ENCODE measurements around the gene SCRT2. TPM values are rescaled to one million over a fixed set of nuclear protein-coding genes. Genes with fewer than 3 reads are reported as not detected.

The SCRT2 gene
- total RNA-seq, 4 donors from 2014 or later: not detected

GRCh38 chr20:617934-618690 lies 57.5 kb downstream of the SCRT2 start:
- Histone ChIP-seq H3K9me3 (no peaks in the 10 kb centered on the region), H3K27me3 (peaks cover 78% of the 10 kb centered on the region), H3K4me3 (no peak overlapping the region), H3K4me1 (no peaks in the 10 kb centered on the region), H3K36me3 (no peaks in the 10 kb centered on the region), H3K27ac (no peak overlapping the region)
- DNase-seq (ENCODE audit: low spot score in 2 of 2): no peak
- WGBS: 80% methylated on average over 4 of the region's 4 CpGs
- TF ChIP-seq POLR2AphosphoS5 (IDR thresholded peaks at IDR 0.05) (no peak), CTCF (IDR thresholded peaks at IDR 0.05) (no peak), EP300 (IDR thresholded peaks at IDR 0.05) (no peak), POLR2A (IDR thresholded peaks at IDR 0.05) (no peak)

GRCh38 chr20:615514-615913 lies 60.1 kb downstream of the SCRT2 start:
- TF ChIP-seq CTCF (IDR thresholded peaks at IDR 0.05): no peak
- no peak for TF ChIP-seq POLR2A (IDR thresholded peaks at IDR 0.05)
- TF ChIP-seq POLR2AphosphoS5 (IDR thresholded peaks at IDR 0.05): no peak
- no peak for TF ChIP-seq EP300 (IDR thresholded peaks at IDR 0.05)
- Histone ChIP-seq H3K4me3 (no peak overlapping the region), H3K27me3 (peaks cover 80% of the 10 kb centered on the region), H3K27ac (no peak overlapping the region), H3K9me3 (no peaks in the 10 kb centered on the region), H3K36me3 (no peaks in the 10 kb centered on the region), H3K4me1 (peaks cover 12% of the 10 kb centered on the region)
- 78% methylated on average over 4 of the region's 4 CpGs for WGBS
- DNase-seq (ENCODE audit: low spot score in 2 of 2): no peak

GRCh38 chr20:611843-612185 lies 63.8 kb downstream of the SCRT2 start:
- 32% methylated on average over 7 of the region's 8 CpGs for WGBS
- Histone ChIP-seq H3K4me3 (no peak overlapping the region), H3K27me3 (peaks cover 78% of the 10 kb centered on the region), H3K36me3 (no peaks in the 10 kb centered on the region), H3K4me1 (peaks cover 21% of the 10 kb centered on the region), H3K27ac (no peak overlapping the region), H3K9me3 (no peaks in the 10 kb centered on the region)
- TF ChIP-seq POLR2AphosphoS5 (IDR thresholded peaks at IDR 0.05) (no peak), EP300 (IDR thresholded peaks at IDR 0.05) (no peak)
- no peak for DNase-seq (ENCODE audit: low spot score in 2 of 2)

Other genes starting within 250 kb of the SCRT2 start
- gene TBC1D20, start 213.3 kb downstream of the SCRT2 start, total RNA-seq: 10 to 100 TPM; 49.0 to 78.7 (median 60.6) TPM
- 100 to 1,000 TPM in 2 of 4 donors, 10 to 100 TPM in 2; 85.0 to 107 (median 96.9) TPM for gene CSNK2A1, start 132.0 kb downstream of the SCRT2 start, total RNA-seq
- gene TCF15, start 65.5 kb downstream of the SCRT2 start, total RNA-seq: under 1 TPM in 1 of 4 donors, not detected in 3; 0.76 TPM
- 10 to 100 TPM in 3 of 4 donors, 1 to 10 TPM in 1; 7.8 to 27.7 (median 21.0) TPM for gene SRXN1, start 22.6 kb downstream of the SCRT2 start, total RNA-seq
- 1 to 10 TPM in 3 of 4 donors, under 1 TPM in 1; 0.15 to 8.5 (median 2.2) TPM for gene SLC52A3, start 92.7 kb upstream of the SCRT2 start, total RNA-seq
- gene FAM110A, start 157.9 kb upstream of the SCRT2 start, total RNA-seq: 10 to 100 TPM; 16.9 to 57.0 (median 37.7) TPM
- 1 to 10 TPM in 1 of 4 donors, under 1 TPM in 3; 0.56 to 2.1 (median 0.71) TPM for gene ANGPT4, start 240.5 kb upstream of the SCRT2 start, total RNA-seq